K562 (cell line): ENCODE results near the gene YPEL1.

ENCODE experiments used
- CBX1 ChIP-seq: sonication (generic); IDR thresholded peaks from 2 replicates; pipeline ENCODE4 v1.6.1; 2016; ENCODE audit warnings: antibody characterized with exemption, low read depth, mild to moderate bottlenecking
- CHD4 ChIP-seq: fragments of 200-600 bp; sonication (generic); IDR thresholded peaks from 3 replicates; pipeline ENCODE4 v1.6.1; 2012; ENCODE audit warnings: low read depth, mild to moderate bottlenecking, mixed read lengths, low read length, inconsistent platforms; ENCODE audit not compliant: insufficient read depth, insufficient replicate concordance, poor library complexity, severe bottlenecking
- EGR1 ChIP-seq: fragments of 450-650 bp; conservative IDR thresholded peaks from 2 replicates; pipeline ENCODE4 v1.6.1; 2017; ENCODE audit warnings: mild to moderate bottlenecking
- EZH2 ChIP-seq: IDR thresholded peaks from 2 replicates; pipeline ENCODE4 v1.6.1; 2012; ENCODE audit warnings: low read depth, mild to moderate bottlenecking, inconsistent platforms, low read length, borderline replicate concordance
- HNRNPK ChIP-seq: fragments of 200-400 bp; formaldehyde crosslinking; IDR thresholded peaks from one replicate; pipeline ENCODE4 v1.6.1; 2018; ENCODE audit warnings: mild to moderate bottlenecking, low read depth, low read length; ENCODE audit not compliant: poor library complexity, severe bottlenecking
- KAT8 ChIP-seq: fragments of 450-650 bp; IDR thresholded peaks from 2 replicates; pipeline ENCODE4 v1.6.1; 2016; ENCODE audit warnings: low read depth, mild to moderate bottlenecking
- MTA3 ChIP-seq: fragments of 450-650 bp; formaldehyde crosslinking; IDR thresholded peaks from 2 replicates; pipeline ENCODE4 v1.6.1; 2017; ENCODE audit warnings: mild to moderate bottlenecking, borderline replicate concordance
- ZBTB1 ChIP-seq: sonication (generic); formaldehyde crosslinking; IDR thresholded peaks from 2 replicates; pipeline ENCODE4 v1.8.1; 2023; ENCODE audit warnings: missing genetic modification reagents, low read depth, mild to moderate bottlenecking, borderline replicate concordance
- TF ChIP-seq, protein P1 (sequence below): sonication (generic); formaldehyde crosslinking; IDR thresholded peaks from 2 replicates; pipeline ENCODE4 v1.8.1; 2023; ENCODE audit warnings: mild to moderate bottlenecking, missing genetic modification reagents, moderate library complexity
- TF ChIP-seq, protein P2 (sequence below): sonication (generic); formaldehyde crosslinking; IDR thresholded peaks from 2 replicates; pipeline ENCODE4 v1.8.0; 2022; ENCODE audit warnings: missing genetic modification reagents, mild to moderate bottlenecking, moderate library complexity, borderline replicate concordance

DNA sequence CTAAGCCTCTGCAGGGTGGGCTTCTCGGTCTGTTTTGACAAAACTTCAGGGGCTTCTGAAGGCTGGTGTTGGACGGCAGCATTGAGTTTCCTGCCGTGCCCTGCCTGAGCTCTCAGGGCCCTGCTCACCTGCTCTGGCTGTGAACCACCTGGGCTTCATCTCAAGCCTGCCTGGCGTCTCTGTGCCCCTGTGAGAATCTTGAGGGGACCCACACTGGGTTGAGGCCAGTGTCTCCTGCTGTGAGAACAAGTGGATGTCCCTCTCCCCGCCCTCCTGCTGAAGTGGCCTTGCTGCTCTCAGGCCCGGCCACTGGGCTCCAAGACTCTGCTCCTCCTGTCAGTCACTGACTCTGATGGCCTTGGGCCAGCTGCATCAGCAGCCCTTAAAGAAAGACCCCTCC lies 39.5 kb downstream of the YPEL1 start:
- TF ChIP-seq KAT8 (no peak), CBX1 (no peak), EGR1 (no peak), EZH2 (no peak), HNRNPK (no peak), MTA3 (no peak), ZBTB1 (CRISPR knock-in tag) (no peak), CHD4 (no peak)
- TF ChIP-seq, protein P1, sequence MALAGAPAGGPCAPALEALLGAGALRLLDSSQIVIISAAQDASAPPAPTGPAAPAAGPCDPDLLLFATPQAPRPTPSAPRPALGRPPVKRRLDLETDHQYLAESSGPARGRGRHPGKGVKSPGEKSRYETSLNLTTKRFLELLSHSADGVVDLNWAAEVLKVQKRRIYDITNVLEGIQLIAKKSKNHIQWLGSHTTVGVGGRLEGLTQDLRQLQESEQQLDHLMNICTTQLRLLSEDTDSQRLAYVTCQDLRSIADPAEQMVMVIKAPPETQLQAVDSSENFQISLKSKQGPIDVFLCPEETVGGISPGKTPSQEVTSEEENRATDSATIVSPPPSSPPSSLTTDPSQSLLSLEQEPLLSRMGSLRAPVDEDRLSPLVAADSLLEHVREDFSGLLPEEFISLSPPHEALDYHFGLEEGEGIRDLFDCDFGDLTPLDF (CRISPR knock-in tag) = no peak
- TF ChIP-seq, protein P2, sequence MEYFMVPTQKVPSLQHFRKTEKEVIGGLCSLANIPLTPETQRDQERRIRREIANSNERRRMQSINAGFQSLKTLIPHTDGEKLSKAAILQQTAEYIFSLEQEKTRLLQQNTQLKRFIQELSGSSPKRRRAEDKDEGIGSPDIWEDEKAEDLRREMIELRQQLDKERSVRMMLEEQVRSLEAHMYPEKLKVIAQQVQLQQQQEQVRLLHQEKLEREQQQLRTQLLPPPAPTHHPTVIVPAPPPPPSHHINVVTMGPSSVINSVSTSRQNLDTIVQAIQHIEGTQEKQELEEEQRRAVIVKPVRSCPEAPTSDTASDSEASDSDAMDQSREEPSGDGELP = no peak
